GM12878 (cell line): ENCODE data around the gene ARHGAP26. TPM values are rescaled to one million over a fixed set of nuclear protein-coding genes. Genes with fewer than 3 reads are reported as not detected.

Experiments
- ATAC-seq: fragments of 200-7000 bp; cut with Tn5 transposase; 3 replicates; pipeline ENCODE4 v1.9.1; 2020; ENCODE audit warnings: mild to moderate bottlenecking, moderate library complexity
- BruUV-seq: library from RNA; stranded (reverse); fragments of 400-500 nt; replicated peaks from 2 replicates; lab custom pipeline; 2021; lab: Mats Ljungman, UMichigan
- CTCF ChIA-PET: fragments of 300-600 bp; sonication (Branson Sonifier 250); formaldehyde crosslinking; extraction: SDS; loops from one replicate; lab custom pipeline; 2021; ENCODE audit warnings: inconsistent platforms; lab: Yijun Ruan, JAX
- POLR2A ChIA-PET: fragments of 350-600 bp; formaldehyde crosslinking; extraction: SDS; loops from one replicate; lab custom pipeline; 2021; ENCODE audit warnings: inconsistent platforms; lab: Charles Lee
- RAD21 ChIA-PET: fragments of 300-600 bp; sonication (Branson Sonifier 250); formaldehyde crosslinking; loops from one replicate; lab custom pipeline; 2023; ENCODE audit warnings: antibody characterized with exemption; ENCODE audit not compliant: unreplicated experiment; lab: Charles Lee
- SMC1A ChIA-PET: fragments of 300-600 bp; sonication (Branson Sonifier 250); formaldehyde crosslinking; loops from one replicate; lab custom pipeline; 2023; ENCODE audit not compliant: unreplicated experiment, uncharacterized antibody; lab: Charles Lee
- DNase-seq: peaks from one replicate; pipeline ENCODE4 v3.0.0-alpha.2; 2011; ENCODE audit warnings: low read depth, low spot score
- FAIRE-seq: peaks from 3 replicates; lab custom pipeline; 2011; peaks lifted over from hg19 to GRCh38; lab: Jason Lieb, UNC
- H2AFZ ChIP-seq: 2 replicates; pipeline ENCODE4 v1.6.0; 2011; ENCODE audit warnings: low read depth, low read length, control low read depth; ENCODE audit not compliant: control insufficient read depth
- H3K27ac ChIP-seq: 2 replicates; pipeline ENCODE4 v1.5.1; 2011; ENCODE audit warnings: control low read depth; ENCODE audit not compliant: control insufficient read depth, insufficient read depth
- H3K27me3 ChIP-seq, 2 experiments: replicated peaks in 1 of 2; 2 replicates each; pipeline versions ENCODE4 v1.6.0 to v1.6.1; 2011; ENCODE audit warnings: low read length in 1 of 2; ENCODE audit not compliant: control insufficient read depth in 2 of 2, insufficient read depth in 2 of 2
- H3K36me3 ChIP-seq, 2 experiments: 2 replicates each; pipeline ENCODE4 v1.5.1; 2011; ENCODE audit warnings: low read length in 1 of 2; ENCODE audit not compliant: control insufficient read depth in 2 of 2, insufficient read depth in 2 of 2
- H3K4me1 ChIP-seq: 2 replicates; pipeline ENCODE4 v1.6.1; 2011; ENCODE audit warnings: mild to moderate bottlenecking, low read length, moderate library complexity, mixed read lengths; ENCODE audit not compliant: control insufficient read depth, insufficient read depth
- H3K4me2 ChIP-seq: 2 replicates; pipeline ENCODE4 v1.6.0; 2011; ENCODE audit warnings: control low read depth; ENCODE audit not compliant: control insufficient read depth, insufficient read depth
- H3K4me3 ChIP-seq: fragments of 200-600 bp; sonication (generic); 2 replicates; pipeline ENCODE4 v1.5.1; 2016
- H3K79me2 ChIP-seq: 2 replicates; pipeline ENCODE4 v1.6.0; 2011; ENCODE audit warnings: low read length; ENCODE audit not compliant: control insufficient read depth, insufficient read depth
- H3K9ac ChIP-seq: 2 replicates; pipeline ENCODE4 v1.8.0; 2011; ENCODE audit warnings: low read length, control low read depth, mixed read lengths; ENCODE audit not compliant: control insufficient read depth, insufficient read depth
- H3K9me3 ChIP-seq: replicated peaks from 3 replicates; pipeline ENCODE4 v1.5.1; 2011; ENCODE audit warnings: mild to moderate bottlenecking, low read length; ENCODE audit not compliant: control insufficient read depth, insufficient read depth
- H4K20me1 ChIP-seq: 2 replicates; pipeline ENCODE4 v1.6.0; 2011; ENCODE audit not compliant: control insufficient read depth, insufficient read depth
- CEBPB ChIP-seq, 2 experiments: fragments of 150-350 bp in 1 of 2; IDR thresholded peaks; 2 replicates each; pipeline ENCODE4 v1.6.1; 2012 to 2014; ENCODE audit warnings: low read depth in 2 of 2, low read length in 2 of 2, borderline replicate concordance in 1 of 2, inconsistent platforms in 1 of 2
- NFXL1 ChIP-seq: fragments of 450-650 bp; IDR thresholded peaks from 2 replicates; pipeline ENCODE4 v1.6.1; 2017; ENCODE audit warnings: antibody characterized with exemption, mild to moderate bottlenecking, borderline replicate concordance
- PML ChIP-seq: IDR thresholded peaks from 2 replicates; pipeline ENCODE4 v1.6.1; 2012; ENCODE audit warnings: low read length, inconsistent platforms
- SREBF1 ChIP-seq: IDR thresholded peaks from 2 replicates; pipeline ENCODE4 v1.6.1; 2012; ENCODE audit warnings: mild to moderate bottlenecking, low read length
- ZBTB33 ChIP-seq: fragments of 450-650 bp; IDR thresholded peaks from 2 replicates; pipeline ENCODE4 v1.6.1; 2017; ENCODE audit warnings: mild to moderate bottlenecking
- WGBS: methylation state at CpG from one replicate; pipeline ENCODE4 v1.1.6; 2016; ENCODE audit warnings: low lambda C conversion rate; ENCODE audit not compliant: insufficient replicate concordance, insufficient coverage; ENCODE audit errors: missing lambda C conversion rate; 5-methylcytosine and 5-hydroxymethylcytosine counted together
- in situ Hi-C: fragments of 300-500 bp; cut with MboI; formaldehyde crosslinking; loops from 9 replicates; pipeline ENCODE4 v1.14.3; 2018; ENCODE audit warnings: mixed read lengths
- intact Hi-C: fragments of 100-400 bp; cut with micrococcal nuclease; formaldehyde crosslinking; loops from one replicate; pipeline ENCODE4 v1.14.2; 2022; ENCODE audit not compliant: unreplicated experiment
- polyA plus RNA-seq, 11 experiments: library from polyadenylated mRNA; depleted of rRNA in 4 of 11; unstranded in 6 of 11; stranded (reverse) in 5 of 11; fragments of >200 nt; fragmentation: Nextera tagmentation in 4 of 11; fragmentation: Illumina TruSeq in 1 of 11; extraction: Ambion mirVana in 4 of 11; extraction: Trizol in 1 of 11; gene quantifications; 1 replicate in 1 of 11; 2 replicates in 10 of 11; pipeline versions ENCODE4 v1.2.1 to v1.2.3, GENCODE V29; 2011 to 2016; ENCODE audit warnings: inconsistent platforms in 2 of 11, missing spikeins in 2 of 11, low read depth in 1 of 11
- total RNA-seq, 4 experiments: library from RNA; depleted of rRNA in 3 of 4; stranded (reverse); fragments of >200 nt in 3 of 4; fragmentation: Illumina TruSeq in 1 of 4; extraction: Trizol in 1 of 4; gene quantifications; 2 replicates each; pipeline versions ENCODE4 v1.2.1 to v1.2.3, GENCODE V29; 2013 to 2021

ARHGAP26 gene
- total and polyA plus RNA-seq, 10 of the 15 experiments (the other 5 are each of a cell fraction or from before 2014, with no cell fraction given) = 9.4 to 41.5 (median 19.3) TPM

- peaks cover 8% of the 10 kb centered on the region for H3K4me1 ChIP-seq
- ATAC-seq (no peak), DNase-seq (no peak), FAIRE-seq (no peak)
- H3K79me2 ChIP-seq = no peaks in the 10 kb centered on the region
- H3K36me3 ChIP-seq = no peaks in the 10 kb centered on the region
- in situ Hi-C loops (no loop called here), intact Hi-C loops (no loop called here)
- 0 out of 2 replicates have a peak overlapping the region, but pooled peaks have one; percentile 24 for H2AFZ ChIP-seq
- ChIA-PET CTCF (interaction anchor here (0.6 to 1.2 kb wide), 5 partner anchors 12 to 27 kb away, joined by 3 to 5 read pairs (median 3); no protein-coding TSS in a partner anchor), POLR2A (interaction anchor here (0.6 to 1.3 kb wide), 2 partner anchors 16 to 35 kb away, joined by 3 to 5 read pairs; no protein-coding TSS in a partner anchor), RAD21 (interaction anchor here (1.0 kb wide), 1 partner anchor 56 kb away, joined by 4 read pairs; no protein-coding TSS in a partner anchor), SMC1A (interaction anchor here (0.9 to 1.2 kb wide), 3 partner anchors 8 to 24 kb away, joined by 3 read pairs; no protein-coding TSS in a partner anchor)
- H3K27me3 ChIP-seq = no peaks in the 10 kb centered on the region
- no TSS peak for BruUV-seq
- no peak overlapping the region for H3K27ac ChIP-seq
- H4K20me1 ChIP-seq = no peaks in the 10 kb centered on the region
- no peak overlapping the region for H3K4me3 ChIP-seq
- H3K4me2 ChIP-seq = no peak overlapping the region
- WGBS = 71% methylated on average over 6 of the region's 6 CpGs
- no peak for TF ChIP-seq NFXL1
- TF ChIP-seq ZBTB33 = no peak
- TF ChIP-seq CEBPB (IDR thresholded peaks at IDR 0.05; ENCODE audit: borderline replicate concordance in 1 of 2, low read depth in 2 of 2, low read length in 2 of 2) = no peak
- TF ChIP-seq PML = no peak
- TF ChIP-seq SREBF1 = no peak
- H3K9ac ChIP-seq = no peak overlapping the region
- no peaks in the 10 kb centered on the region for H3K9me3 ChIP-seq
Observed at GRCh38 chr5:142981886-142982820, 212.0 kb downstream of the ARHGAP26 start.
